DMS153 treated with DMSO at 0.1 percent for 48 hours (cell line): ENCODE results near the gene GPR39.

Experiments used
- DNase-seq: peaks from one replicate; lab custom pipeline; 2025; ENCODE audit not compliant: unreplicated experiment; lab: John Stamatoyannopoulos, UW

The GPR39 gene

GRCh38 chr2:132412021-132412420, 4.6 kb upstream of the GPR39 start:
- no peak for DNase-seq

- no peak for DNase-seq
Observed at GRCh38 chr2:132414081-132414480, 2.5 kb upstream of the GPR39 start.

GRCh38 chr2:132415256-132415914, 1.2 kb upstream of the GPR39 start:
- no peak for DNase-seq

- peak; percentile 87 for DNase-seq
Observed at GRCh38 chr2:132415915-132416722, 486 bp upstream of the GPR39 start.

GRCh38 chr2:132417430-132418035, 928 bp downstream of the GPR39 start:
- DNase-seq, result no peak

GRCh38 chr2:132419235-132419634, 2.6 kb downstream of the GPR39 start:
- DNase-seq, result no peak

GRCh38 chr2:132419941-132420340, 3.3 kb downstream of the GPR39 start:
- DNase-seq, result peak; percentile 36

GRCh38 chr2:132420816-132421805, 4.5 kb downstream of the GPR39 start:
- DNase-seq, result no peak

GRCh38 chr2:132422736-132423135, 6.1 kb downstream of the GPR39 start:
- no peak for DNase-seq

GRCh38 chr2:132424526-132425121, 8.0 kb downstream of the GPR39 start:
- DNase-seq, result no peak

GRCh38 chr2:132426033-132426432, 9.4 kb downstream of the GPR39 start:
- DNase-seq, result no peak

GRCh38 chr2:132426656-132427055, 10.1 kb downstream of the GPR39 start:
- no peak for DNase-seq

- no peak for DNase-seq
Observed at GRCh38 chr2:132429351-132429750, 12.7 kb downstream of the GPR39 start.

GRCh38 chr2:132429941-132430573, 13.5 kb downstream of the GPR39 start:
- no peak for DNase-seq

- no peak for DNase-seq
Observed at GRCh38 chr2:132430895-132431294, 14.3 kb downstream of the GPR39 start.

- no peak for DNase-seq
Observed at GRCh38 chr2:132437852-132438669, 21.5 kb downstream of the GPR39 start.

- peak; percentile 23 for DNase-seq
Observed at GRCh38 chr2:132438691-132439090, 22.1 kb downstream of the GPR39 start.

GRCh38 chr2:132439703-132440398, 23.2 kb downstream of the GPR39 start:
- peak; percentile 26 for DNase-seq

- no peak for DNase-seq
Observed at GRCh38 chr2:132441051-132441450, 24.4 kb downstream of the GPR39 start.
